GM18867 (cell line): ENCODE data around the gene PARD3.
"Not testable (repeated sequence)": the region's sequence is repeated elsewhere in the genome, so short reads cannot be mapped to it uniquely, and the experiment has no call there.

ENCODE experiments used
- ATAC-seq: cut with Tn5 transposase; IDR thresholded peaks from one replicate; pipeline ENCODE4 v1.9.1; 2021; ENCODE audit warnings: mild to moderate bottlenecking, moderate library complexity; ENCODE audit not compliant: unreplicated experiment

PARD3 gene

DNA sequence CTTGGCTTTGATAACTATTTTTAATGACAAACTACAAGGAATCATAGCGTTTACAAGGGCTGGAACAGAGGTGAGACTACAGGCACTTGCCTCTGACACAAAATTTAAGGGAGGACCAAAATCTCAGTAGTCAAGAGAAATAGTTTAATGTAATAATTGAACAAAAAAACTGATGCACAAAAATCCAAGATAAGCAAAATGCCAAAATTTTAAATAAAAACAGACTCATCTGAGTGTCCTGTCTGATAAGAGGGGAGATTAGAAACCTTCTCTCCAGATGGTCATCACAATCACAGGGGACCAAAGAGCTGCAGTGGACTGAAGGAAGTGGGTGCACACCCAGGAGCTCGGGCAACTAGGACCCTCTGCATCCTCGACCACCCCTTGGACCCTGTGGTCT lies 70.5 kb downstream of the PARD3 start:
- ATAC-seq, result no peak

DNA sequence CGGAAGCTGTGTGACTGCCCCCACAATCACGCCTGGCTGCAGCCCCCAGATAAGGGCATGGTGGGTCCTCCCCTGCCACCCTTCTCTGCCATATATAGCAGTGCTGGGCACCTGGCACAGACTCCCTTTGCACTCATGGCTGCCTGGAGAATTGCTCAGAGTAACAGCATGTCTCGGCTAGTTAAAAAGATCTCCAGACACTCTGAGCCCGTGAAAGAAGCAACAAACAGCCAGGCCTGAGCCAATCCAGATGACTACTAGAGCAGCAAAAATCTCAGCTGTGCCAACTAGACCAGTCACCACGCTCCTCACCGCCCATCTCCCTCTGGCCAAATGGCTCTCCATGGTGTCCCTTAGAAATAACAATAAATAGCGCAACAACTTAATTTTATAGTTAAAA lies 71.3 kb downstream of the PARD3 start:
- ATAC-seq, result no peak

DNA sequence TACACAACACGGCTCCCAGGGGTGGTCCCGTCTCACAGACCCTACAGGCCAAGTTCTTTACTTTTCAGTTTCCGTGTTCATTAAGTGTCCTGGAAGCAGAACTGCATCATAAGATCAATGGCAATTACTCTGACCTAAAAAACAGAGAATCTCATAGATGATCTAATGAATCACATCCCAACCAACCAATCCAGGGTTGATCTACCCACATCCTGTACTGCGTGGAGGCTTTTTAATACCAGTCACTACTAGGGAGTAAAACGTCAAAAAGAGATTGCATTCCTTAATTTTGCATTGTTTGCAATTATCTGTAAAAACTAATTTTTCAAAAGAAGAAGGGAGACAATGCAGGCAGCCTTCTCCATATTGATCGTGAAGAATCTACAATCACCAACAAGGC lies 72.6 kb downstream of the PARD3 start:
- no peak for ATAC-seq

DNA sequence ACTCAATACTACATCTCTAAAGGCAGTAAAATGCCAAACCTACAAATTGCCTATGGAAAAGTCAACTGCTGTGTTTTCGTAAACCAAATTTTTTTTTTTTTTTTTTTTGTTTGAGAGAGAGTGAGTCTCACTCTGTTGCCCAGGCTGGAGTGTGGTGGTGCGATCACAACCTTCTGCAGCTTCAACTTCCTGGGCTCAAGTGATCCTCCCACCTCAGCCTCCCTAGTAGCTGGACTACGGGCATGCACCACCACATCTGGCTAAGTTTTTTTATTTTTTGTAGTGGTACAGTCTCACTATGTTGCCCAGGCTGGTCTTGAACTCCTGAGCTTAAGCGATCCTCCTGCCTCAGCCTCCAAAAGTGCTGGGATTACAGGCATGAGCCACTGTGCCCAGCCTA lies 74.0 kb downstream of the PARD3 start:
- ATAC-seq, result not testable (repeated sequence)

DNA sequence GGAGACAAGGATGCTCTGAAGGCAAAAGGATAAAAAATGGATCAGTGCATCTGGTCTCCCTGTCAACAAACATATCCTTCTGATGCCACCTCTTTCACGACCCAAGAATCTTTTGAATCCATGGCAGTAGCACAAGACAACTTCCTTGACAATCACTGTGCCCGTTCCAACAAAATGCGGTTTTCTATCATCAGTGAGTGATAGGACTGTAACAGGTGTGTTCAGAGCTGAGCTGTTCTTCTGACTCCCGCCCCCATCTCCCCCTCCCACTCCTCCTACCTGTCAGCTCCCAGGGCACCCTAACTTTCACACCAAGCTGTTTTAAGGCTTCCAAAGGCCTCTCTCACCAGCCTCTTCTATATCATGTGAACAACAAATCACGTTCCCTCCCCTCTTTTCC lies 74.8 kb downstream of the PARD3 start:
- no peak for ATAC-seq

DNA sequence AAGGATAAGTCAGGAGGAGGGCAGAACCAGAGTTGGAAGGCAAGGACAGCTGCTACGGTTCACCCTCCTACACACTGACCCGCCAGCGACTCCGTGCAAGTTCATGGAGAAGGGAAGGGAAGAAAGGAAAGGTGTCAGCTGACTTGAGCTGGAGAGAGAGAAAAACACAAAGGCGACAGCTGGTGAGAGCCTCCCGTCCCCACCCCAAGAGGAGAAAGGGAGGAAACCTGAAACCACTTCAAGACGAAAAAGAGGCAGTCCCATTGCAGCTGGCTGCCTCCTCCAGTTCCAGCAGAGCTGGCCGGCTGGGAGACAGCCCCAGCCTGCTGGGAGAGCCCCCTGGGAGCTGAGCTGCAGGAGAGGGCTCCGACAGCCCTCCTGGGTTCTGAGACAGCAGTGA lies 75.2 kb downstream of the PARD3 start:
- no peak for ATAC-seq

DNA sequence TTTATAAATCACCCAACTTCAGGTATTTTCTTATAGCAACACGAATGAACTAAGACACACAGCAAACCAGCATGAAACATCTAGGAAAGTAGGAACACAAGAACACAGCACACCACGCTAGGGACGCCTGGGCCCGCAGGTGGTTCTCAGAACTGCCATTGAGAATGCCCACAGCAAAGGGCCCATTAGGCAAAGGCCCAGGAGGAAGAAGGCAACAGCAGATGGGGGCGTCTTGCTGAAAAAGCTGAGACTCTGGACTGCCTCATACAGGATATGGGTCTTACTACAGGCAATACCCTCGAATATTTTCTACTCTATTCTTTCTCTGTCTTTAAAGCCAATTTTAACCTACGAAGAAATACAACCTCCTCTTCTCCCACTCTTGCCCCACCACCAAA lies 77.3 kb downstream of the PARD3 start:
- ATAC-seq, result no peak

DNA sequence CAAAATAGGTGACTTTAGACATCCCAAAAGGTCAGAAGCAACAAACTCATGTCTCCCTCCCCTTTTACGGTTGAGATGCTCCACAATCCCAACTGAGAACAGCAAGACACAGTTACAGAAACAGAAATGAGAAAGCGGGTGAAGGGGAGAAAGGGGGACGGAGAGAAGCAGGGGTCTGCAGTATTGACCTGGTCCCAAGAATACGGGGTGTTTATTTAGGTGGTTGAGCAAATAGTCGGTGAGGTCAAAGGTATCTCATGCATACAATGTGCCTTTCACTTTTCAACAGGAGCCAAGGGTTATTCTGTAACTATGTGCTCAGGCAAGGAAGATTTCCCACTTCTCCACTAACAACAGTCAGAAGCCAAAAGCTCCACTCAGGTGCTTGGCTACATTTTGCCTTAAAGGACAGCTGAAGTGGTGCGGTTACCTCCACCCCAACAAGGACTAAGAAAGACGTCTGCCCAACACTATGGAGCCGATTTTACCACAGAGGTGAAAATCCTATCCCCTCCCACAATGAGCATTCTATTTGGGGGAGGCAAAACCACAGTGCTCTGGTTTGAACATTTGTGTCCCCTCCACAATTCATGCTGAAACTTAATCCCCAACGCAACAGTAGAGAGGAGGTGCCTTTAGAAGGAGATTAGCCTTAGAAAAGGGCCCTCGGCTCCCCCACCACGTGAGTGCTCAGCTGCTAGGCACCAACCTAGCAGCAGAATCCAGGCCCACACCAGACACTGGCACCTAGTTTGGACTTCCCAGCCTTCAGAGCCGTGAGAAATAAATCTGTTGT lies 77.9 kb downstream of the PARD3 start:
- ATAC-seq, result no peak

DNA sequence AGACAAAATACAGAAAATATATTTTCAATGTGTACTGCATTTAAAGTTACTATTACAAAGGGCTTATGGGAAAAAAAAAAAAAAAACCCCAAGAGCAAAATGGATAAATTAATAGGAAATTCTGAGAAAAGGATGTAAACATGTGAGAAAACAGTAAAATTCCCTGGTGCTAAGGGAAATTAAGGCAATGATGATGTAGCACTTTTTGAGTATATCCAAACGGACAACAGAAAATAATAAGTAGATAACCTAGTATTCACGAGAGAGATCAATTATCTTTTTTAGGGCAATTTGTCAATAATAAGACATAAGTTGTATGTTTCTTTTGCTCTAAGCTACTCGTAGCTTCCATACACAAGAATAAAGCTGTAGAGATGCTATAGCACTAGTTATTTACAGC lies 80.2 kb downstream of the PARD3 start:
- ATAC-seq, result no peak

DNA sequence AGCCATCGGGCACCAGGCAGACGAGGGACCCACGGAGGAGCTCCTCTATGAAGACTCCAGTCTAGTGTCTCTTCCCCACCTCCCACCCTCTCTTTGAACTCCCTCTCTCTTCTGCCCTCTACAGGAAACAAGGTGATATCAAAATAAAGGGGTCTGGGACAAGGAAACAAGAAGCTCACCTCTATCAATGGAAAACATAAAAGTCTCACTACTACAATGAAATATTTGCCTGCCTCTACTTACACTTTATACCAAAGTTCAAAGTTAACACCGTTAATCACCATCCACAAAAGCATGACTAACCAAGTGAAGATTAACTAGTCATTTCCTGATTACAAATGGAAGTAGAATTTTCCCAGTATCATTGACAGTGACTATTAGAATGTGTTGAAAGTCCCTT lies 82.2 kb downstream of the PARD3 start:
- no peak for ATAC-seq

DNA sequence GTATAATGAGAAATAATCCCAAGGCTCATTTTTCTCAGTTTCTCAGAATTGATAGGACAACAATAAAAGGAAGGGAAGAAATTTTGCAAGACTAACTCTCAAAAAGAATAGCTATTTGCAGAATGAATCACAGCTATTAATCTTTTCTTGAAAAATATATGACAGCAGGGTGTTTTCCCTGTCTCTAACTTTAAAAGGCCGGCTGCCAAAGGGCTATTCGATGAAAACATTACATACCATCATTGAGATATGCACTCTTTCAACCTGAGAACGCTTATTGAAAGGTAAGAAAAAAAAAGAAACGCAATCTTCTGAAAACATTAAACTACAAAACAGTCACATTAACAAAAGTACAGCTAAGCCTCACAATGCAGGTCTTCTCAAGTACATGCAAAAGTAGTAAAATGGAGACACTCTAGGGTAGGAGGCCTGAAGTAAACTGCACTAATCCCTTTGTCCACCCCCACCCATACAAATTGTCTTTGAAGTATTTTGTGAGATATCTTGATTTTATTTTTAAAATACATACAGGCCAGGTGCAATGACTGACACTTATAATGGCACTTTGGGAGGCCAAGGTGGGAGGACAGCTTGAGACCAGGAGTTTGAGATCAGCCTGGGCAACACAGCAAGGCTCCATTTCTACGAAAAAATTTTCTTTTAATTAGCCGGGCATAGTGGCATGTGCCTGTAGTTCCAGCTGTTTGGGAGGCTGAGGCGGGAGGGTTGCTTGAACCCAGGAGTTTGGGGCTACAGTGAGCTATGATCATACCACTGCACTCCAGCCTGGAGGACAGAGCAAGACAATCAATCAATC lies 83.0 kb downstream of the PARD3 start:
- ATAC-seq, result no peak

DNA sequence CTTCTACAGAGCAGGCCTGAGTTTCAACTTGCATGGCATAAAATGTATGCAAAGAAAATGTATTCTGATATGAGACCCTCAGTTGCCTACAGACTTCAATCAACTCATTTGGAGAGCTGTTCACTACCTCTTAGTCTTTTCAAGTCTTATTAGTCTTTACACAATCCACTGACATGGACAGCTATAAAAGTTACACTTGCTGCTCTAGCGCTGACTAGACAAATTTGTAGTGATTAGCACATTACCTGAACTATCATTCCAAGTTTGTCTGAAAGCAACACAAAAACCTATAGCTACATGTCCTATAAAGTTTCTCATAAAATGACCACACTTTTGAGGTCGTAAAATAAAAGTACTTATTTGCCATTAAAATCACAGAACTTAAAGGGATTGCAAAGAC lies 83.9 kb downstream of the PARD3 start:
- ATAC-seq, result no peak

DNA sequence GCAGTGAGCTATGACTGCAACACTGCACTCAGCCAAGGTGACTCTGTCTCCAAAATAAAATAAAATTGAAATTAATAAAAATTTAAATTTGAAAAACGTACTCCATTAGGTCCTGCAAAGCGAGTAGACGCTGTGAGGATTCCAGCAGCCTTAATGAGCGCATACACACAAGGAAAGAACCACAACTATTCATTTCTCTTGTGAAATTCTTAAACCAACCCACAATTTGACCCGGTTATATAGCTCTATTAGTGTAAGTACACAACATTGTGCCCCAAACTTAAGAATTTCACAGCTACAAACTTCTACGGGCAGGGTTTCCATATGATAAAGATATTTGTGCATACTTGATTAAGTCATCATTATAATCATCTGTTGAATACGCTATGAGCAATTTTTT lies 84.4 kb downstream of the PARD3 start:
- ATAC-seq, result no peak

DNA sequence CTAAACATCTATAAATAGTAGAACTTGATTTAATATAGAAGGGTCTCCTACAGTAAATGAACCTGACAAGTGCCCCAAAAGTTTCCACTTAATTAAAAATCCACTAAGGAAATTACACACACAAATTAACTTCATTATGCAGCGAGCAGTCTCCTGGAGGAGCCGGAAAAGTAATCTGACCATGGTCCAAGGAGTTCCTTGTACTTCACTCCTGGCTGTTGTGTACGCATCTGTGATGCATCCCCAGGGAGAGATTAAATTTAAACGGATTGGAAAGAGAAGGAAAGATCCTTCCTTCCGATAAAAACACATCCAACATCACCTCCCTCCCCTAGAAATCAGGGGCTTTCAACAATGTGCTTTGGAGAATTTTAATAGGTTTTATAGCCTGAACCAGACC lies 85.5 kb downstream of the PARD3 start:
- no peak for ATAC-seq

DNA sequence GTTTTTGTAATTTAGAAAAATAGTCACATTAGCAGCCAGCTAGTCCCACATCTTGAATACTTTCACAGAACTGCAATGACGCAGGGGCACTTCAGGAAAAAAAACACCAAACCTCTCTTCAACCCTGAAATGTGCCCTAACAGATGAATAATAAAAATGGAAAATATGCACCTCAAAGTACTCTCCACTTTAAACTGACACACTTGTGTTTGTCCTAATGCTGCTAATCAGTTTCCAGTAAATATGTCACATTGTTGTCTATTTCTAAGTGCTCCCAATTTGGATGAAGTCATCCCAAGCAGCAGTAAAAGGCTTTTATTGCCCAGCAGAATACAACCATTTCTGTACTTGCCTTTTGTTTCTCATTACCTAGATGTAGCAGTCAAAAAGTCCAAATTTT lies 86.7 kb downstream of the PARD3 start:
- no peak for ATAC-seq

DNA sequence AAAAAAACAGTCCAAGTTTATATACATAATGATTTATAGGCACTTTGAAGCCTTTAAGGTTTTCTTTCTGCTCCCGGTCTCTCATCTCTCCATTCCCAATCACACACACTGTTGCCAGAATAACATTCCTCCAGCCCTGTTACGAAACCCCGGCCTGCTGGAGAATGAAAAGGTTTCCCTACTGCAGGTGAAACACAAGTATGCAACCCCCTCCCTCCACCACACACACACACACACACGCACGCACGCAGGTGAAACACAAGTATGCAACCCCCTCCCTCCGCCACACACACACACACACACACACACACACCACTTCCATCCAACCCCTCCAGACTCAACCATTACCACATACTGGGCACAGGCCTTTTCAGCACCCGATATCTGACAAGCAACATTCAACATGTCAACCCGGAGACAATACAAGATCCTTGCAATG lies 87.5 kb downstream of the PARD3 start:
- ATAC-seq, result no peak

DNA sequence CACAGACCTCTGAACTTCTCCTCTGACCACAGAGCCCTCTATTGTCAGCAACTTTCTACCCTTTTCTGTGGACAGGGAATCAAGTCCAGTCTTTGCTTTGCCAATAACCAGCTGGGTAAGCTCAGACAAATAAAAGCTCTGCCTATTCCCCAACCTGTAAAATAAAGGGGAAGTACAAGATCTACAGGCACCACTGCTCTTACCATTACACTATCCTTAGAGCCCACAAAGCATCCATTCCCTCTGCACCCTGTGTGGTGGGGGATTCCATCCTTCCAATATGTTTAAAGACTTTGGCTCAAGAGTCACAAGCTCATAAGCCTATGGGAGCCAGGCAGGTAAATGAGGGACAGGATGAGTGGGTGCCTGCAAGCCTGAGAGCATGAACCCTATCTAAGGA lies 88.2 kb downstream of the PARD3 start:
- ATAC-seq, result no peak

DNA sequence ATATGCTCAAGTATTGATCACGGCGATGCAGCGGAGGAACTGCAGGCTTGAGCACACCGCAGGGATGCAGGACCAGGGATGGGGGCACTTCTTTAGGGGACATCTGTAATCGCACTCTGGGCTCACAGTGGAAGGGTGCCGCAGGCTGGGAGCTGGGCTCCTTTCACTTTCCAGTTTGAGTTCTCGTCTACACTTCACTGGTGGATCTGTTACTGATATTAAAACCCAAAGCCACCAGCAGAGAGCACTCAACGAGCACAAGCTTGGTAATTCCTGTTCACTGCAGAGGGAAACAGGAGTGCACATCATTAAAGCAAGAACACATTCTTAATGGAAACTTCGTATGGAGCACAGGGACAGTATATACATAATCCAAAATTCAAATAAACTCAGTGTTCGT lies 91.3 kb downstream of the PARD3 start:
- peak; percentile 50 for ATAC-seq

DNA sequence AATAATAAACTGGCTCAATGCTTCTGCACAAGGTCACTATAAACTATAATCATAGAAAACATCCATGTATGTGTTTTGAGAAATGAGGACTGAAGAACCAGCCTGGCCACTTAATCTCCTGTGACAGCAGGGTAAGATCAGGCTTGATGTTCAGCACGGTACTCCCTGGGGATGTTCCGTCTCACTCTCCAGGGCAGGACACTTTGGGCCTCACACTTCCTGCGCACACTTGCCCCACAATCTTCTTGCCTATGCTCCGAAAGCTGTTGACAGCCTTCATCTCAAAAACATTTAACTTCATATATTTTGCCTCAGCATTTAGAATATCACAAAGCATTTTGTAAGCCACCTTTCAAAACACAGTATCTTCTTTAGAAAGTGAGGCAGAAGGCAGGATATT lies 92.7 kb downstream of the PARD3 start:
- no peak for ATAC-seq

DNA sequence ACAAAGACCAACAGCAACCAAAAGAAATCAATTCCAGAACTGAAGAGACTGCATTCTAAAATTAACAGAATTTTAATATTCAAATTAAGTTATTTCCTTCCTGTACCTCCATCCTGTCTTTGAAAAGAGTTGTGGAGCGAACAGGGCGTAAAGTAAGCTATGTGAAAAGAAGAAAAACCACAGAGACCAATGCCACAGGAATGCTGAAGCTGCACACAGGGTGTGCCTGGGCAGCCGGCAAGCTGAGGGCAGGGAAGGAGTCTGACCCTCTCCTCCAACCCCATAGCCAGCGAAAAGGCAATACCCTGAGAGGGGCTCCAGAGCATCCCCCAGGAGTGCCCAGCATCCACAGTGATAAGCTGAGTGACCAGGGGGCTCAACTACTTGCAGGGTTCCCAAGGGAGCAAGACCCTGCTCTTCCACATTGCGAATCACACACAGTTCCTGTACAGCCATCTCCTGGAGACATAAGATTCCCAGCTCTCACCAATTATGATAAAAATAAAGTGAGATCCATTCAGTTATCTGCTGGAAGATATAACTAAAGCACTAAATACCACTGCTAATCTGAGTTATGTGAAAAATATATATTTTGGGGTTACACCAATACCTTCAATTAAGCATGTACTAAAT lies 93.8 kb downstream of the PARD3 start:
- ATAC-seq, result no peak

DNA sequence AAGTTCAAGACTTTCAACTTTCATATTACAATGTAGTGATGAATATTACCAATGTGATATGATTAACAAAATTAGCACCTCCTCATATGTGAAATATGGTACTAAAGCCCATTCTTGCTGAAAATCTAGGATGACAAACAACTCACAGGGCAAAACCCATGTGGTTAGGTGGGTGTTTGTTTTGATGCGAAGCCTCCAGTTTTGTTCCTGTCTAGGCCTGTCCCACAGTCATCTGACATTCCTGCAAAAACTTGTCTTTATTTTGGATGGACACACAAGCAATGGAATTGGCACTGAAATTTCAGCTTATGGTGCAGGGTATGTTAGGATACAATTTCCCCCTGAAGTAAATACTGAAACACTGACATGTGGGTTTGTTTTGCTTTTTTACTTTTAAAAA lies 95.3 kb downstream of the PARD3 start:
- ATAC-seq, result no peak

DNA sequence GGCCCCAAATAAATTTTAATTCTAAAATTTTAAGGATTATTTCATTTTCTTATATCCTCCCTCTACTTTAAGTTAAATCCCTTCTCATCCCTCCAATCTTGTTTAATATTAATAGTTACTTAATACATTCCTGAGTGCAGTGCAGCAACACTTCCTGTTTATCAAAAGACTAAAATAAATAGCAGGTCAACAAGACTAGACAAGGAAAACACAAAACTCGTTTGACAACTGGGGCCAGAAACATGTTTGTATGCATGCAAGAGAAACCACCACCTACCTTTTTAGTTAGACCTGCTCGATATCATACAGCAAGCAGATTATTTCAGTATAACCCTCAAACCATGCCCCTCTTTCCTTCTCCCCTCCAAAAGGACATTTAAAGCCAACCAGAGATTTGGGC lies 95.8 kb downstream of the PARD3 start:
- ATAC-seq, result no peak
